Epithelial cell of esophagus (primary cell): ENCODE data around the gene TTBK2.

Source experiments
- DNase-seq: peaks from one replicate; pipeline ENCODE4 v3.0.0; 2010; ENCODE audit warnings: low read depth
- H3K4me3 ChIP-seq: 2 replicates; pipeline ENCODE4 v1.5.1; 2011; ENCODE audit warnings: mild to moderate bottlenecking, low read length, control low read depth
- TF ChIP-seq, protein P1 (sequence below): IDR thresholded peaks from 2 replicates; pipeline ENCODE4 v1.5.1; 2011; ENCODE audit warnings: low read depth, mild to moderate bottlenecking, low read length, control low read depth, inconsistent platforms; ENCODE audit not compliant: insufficient read depth; ENCODE audit errors: missing control alignments

The TTBK2 gene

DNA sequence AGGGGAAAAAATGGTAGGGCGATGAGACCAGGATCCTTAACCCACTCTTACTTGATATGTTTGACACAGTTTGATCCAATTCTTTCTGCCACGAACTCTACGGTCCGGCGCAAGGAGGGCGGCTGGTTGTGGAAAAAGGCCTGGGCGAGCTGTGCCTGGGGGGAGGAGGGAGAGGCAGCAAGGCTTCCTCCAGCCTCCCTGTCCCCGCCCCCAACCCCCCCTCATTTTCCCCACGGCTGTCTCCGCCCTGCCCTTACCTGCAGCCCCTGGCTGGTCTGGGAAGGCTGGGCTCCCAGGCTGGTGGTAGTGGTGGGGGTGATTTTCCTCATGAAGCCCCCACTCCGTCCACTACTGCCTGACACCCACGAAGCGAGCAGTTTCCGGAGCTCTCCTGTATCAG is 191.6 kb downstream of the TTBK2 start:
- DNase-seq, result no peak
- TF ChIP-seq, protein P1, sequence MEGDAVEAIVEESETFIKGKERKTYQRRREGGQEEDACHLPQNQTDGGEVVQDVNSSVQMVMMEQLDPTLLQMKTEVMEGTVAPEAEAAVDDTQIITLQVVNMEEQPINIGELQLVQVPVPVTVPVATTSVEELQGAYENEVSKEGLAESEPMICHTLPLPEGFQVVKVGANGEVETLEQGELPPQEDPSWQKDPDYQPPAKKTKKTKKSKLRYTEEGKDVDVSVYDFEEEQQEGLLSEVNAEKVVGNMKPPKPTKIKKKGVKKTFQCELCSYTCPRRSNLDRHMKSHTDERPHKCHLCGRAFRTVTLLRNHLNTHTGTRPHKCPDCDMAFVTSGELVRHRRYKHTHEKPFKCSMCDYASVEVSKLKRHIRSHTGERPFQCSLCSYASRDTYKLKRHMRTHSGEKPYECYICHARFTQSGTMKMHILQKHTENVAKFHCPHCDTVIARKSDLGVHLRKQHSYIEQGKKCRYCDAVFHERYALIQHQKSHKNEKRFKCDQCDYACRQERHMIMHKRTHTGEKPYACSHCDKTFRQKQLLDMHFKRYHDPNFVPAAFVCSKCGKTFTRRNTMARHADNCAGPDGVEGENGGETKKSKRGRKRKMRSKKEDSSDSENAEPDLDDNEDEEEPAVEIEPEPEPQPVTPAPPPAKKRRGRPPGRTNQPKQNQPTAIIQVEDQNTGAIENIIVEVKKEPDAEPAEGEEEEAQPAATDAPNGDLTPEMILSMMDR, result no peak
- H3K4me3 ChIP-seq, result no peak overlapping the region

DNA sequence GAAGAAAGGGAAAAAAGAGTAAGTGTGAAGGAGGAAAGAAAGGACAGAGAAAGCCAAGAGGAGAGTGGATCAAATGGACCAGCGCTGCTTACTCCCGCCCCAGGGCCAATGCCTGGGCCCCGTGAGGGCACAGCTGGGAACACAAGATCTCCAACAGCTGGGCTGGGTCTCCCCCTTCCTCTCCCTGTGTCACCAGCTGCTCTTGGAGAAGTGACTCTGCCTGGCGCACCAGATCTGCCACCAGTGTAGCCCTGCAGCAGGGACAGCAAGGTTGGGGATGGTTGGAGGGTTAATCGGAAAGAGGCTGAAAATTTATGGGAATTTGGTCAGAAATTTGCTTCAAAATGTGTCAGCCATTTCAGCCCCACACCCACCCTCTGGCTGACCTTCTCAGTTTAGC is 192.0 kb downstream of the TTBK2 start:
- H3K4me3 ChIP-seq, result no peak overlapping the region
- no peak for DNase-seq
- TF ChIP-seq, protein P1, result no peak

DNA sequence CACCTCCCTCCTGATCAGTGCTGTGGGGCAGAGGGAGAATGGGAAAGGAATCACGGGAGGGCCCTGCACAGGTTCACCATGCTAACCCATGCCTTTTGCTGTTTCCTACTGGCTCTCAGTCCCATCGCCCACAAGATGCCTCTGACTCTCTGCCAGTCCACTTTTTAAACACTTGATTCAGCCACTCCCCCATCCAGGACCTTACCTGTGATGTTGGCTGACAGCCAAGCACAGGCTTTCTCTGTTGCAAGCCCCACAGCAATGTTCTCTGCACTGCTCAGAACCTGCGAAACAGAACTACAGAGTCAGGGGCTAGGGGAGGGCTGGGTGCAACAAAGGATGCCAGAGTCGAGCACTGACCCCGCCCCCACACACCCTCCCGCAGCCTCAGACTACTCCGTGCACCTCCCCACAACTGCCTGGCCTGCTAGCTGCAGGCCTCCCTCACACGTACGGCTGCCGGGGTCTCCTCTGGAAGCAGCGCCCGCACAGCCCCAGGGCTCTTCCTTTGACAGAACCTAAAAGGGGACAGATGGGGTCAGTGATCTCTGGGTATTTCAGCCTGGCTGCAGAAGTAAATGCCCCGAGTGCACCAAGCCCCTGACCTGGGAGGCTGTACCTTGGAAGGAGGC is 192.7 kb downstream of the TTBK2 start:
- H3K4me3 ChIP-seq, result no peak overlapping the region
- peak; percentile 37 for DNase-seq
- TF ChIP-seq, protein P1, result no peak

DNA sequence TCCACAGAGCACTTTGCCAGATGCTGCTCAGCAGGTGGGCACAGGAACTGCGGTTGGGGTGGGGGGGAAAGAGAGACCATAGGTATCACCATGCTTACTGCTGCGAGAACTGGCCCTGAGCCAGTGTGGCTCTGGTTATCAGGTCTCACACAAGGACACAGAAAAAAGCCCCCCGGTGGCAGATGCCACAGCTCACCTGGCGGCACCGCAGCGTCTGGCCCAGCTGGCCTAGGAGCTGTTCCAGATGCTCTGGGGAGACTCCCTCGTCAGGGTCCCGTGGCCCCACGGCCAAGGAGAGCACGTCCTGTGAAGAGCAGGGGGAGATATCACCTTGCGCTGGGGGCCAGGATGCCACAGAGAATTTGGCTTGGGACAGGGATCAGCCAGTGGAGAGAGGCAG is 194.5 kb downstream of the TTBK2 start:
- DNase-seq, result no peak
- no peak overlapping the region for H3K4me3 ChIP-seq
- TF ChIP-seq, protein P1, result no peak

DNA sequence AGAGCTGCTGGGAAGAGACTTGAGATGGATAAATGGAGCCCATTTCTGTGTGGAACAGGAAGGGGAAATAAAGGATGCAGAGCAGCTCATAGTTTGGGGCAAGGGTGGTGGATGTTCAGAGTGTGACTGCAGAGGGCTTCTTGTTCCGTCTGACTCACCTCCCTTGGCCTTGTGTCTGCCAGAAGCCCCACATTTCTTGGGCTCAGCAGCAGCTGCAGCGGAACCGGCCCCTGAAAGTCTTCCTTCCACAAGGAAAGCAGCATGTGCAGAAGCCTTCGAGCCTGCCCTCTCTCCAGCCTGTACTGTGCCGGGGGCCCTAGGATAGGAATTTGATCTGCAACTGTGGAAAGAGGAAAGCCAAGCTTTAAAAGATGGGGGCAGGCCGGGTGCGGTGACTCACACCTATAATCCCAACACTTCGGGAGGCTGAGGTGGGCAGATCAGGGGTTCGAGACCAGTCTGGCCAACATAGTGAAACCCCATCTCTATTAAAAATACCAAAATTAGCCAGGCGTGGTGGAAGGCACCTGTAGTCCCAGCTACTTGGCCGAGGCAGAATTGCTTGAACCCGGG is 195.2 kb downstream of the TTBK2 start:
- no peak for DNase-seq
- H3K4me3 ChIP-seq, result no peak overlapping the region
- TF ChIP-seq, protein P1, result no peak

DNA sequence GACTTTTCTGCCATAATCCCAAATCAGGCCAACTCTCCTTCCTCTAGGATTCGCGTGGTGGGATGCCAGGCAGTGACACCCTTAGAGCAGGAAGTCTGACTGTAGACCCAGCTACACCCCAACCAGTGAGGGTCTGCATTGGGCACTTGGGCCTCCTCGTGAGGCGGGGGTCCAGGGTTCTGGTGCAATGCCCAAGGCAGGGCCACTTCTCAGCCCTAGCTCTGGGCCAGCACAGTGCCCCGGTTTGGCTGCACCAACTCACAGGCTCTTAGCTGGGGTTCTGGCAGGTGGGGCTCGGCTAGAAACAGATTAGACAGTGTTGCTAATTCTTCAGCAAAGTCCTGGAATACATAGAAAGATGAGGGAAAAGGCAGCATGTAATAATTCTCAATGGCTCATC is 196.3 kb downstream of the TTBK2 start:
- TF ChIP-seq, protein P1, result no peak
- H3K4me3 ChIP-seq, result no peak overlapping the region
- no peak for DNase-seq

DNA sequence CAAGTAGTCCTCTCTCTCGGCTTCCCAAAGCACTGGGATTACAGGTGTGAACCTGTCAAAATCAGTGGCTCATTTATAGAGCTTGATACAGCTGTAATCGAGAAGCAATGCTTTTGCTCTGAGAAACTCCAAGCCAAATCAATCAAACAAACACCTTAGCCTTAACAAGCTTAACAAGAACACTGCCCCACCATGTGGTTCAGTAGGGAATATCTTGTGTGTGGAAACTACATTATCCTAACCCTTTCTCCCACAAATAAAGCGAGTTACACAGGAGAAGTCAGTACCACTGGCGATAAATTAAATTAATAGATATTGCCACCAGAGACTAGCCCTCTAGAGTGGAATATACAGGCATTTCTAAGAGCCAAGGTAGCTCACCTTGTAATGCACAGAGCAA is 197.5 kb downstream of the TTBK2 start:
- TF ChIP-seq, protein P1, result peak; percentile 39
- DNase-seq, result peak; percentile 46
- H3K4me3 ChIP-seq, result no peak overlapping the region
